Measurements from ENCODE around the gene CLTRN. TPM values are rescaled to one million over a fixed set of nuclear protein-coding genes. Genes with fewer than 3 reads are reported as not detected.
A peak's percentile ranks its signal among the peaks of the same experiment; 100 is the strongest.
"Not testable (repeated sequence)": the region's sequence is repeated elsewhere in the genome, so short reads cannot be mapped to it uniquely, and the experiment has no call there.

CLTRN gene, protein sequence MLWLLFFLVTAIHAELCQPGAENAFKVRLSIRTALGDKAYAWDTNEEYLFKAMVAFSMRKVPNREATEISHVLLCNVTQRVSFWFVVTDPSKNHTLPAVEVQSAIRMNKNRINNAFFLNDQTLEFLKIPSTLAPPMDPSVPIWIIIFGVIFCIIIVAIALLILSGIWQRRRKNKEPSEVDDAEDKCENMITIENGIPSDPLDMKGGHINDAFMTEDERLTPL
- total RNA-seq (2021; ENCODE audit: unreplicated experiment), result 0.10 TPM
- not detected for polyA plus RNA-seq (2012; ENCODE audit: insufficient read length)
- Bru-seq, nascent RNA, result percentile 17 among the genes with signal in this experiment
- percentile 17 among the genes with signal in this experiment for BruChase-seq, experiment 1, labeled RNA remaining after a 2-hour chase
- percentile 22 among the genes with signal in this experiment for BruChase-seq, experiment 2, labeled RNA remaining after a 6-hour chase
- long read RNA-seq, result 0 reads

DNA sequence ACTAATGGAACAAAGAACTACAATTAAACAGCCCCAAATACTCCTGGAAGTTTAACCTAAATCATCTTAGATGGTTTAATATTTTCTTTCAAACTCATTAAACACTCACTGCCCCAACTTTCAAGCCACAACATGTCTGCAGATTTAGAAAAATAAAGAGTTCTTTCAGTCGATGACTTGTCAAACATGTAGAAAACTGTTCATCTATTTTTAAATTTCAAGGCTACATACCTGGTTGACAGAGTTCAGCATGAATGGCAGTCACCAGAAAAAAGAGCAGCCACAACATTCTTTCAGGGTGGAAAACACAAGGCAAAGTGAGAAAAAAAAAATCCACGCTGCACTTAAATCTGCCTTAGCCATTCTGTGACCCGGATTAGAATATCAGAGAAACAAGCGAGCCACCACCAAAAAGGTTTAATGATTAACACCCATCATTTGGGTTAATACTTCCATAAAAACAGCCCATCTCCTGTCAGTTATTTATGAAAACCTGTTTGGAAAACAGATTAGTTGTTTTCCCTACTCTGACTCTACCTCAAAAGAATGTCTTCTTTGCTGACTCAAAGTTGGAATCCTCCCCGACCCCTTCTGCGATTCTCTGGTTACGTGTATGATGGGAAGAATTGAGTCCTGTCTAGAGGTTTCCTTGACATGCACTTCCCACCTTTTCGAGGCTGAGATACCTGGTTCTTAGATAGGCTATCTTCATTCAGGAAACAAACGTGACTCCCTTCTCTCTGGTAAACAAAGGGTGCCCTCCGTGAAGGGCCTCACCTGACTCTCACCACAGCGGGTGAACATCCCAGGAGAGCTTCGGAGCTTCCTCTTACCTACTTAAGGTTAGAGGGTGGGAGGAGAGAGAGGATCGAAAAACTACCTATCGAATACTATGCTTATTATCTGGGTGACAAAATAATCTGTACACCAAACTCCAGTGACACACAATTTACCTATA, at the start of gene CLTRN:
TSS of gene CLTRN (minus strand) at position 319 of the 958 bp plus-strand sequence. CDS start at position 289, 30 bp downstream.
- ChIA-PET POLR2A (no interaction called here), CTCF (no interaction called here)
- intact Hi-C loops (cut with micrococcal nuclease; ENCODE audit: unreplicated experiment) (no loop called here), in situ Hi-C loops (cut with HindIII; ENCODE audit: low pct_unique_long_range_greater_than_20kb, low sequenced_read_pairs) (no loop called here)
- H3K4me3 ChIP-seq (ENCODE audit: low read depth in 2 of 2, low read length in 2 of 2), result no peak within 1 kb of the TSS
- H3K27me3 ChIP-seq (ENCODE audit: control insufficient read depth, insufficient read depth, low read length), result no peaks in the 10 kb centered on the region
- H3K9me3 ChIP-seq (ENCODE audit: control insufficient read depth, insufficient read depth, low read depth, low read length), result no peaks in the 10 kb centered on the region
- TF ChIP-seq, protein P1, sequence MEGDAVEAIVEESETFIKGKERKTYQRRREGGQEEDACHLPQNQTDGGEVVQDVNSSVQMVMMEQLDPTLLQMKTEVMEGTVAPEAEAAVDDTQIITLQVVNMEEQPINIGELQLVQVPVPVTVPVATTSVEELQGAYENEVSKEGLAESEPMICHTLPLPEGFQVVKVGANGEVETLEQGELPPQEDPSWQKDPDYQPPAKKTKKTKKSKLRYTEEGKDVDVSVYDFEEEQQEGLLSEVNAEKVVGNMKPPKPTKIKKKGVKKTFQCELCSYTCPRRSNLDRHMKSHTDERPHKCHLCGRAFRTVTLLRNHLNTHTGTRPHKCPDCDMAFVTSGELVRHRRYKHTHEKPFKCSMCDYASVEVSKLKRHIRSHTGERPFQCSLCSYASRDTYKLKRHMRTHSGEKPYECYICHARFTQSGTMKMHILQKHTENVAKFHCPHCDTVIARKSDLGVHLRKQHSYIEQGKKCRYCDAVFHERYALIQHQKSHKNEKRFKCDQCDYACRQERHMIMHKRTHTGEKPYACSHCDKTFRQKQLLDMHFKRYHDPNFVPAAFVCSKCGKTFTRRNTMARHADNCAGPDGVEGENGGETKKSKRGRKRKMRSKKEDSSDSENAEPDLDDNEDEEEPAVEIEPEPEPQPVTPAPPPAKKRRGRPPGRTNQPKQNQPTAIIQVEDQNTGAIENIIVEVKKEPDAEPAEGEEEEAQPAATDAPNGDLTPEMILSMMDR (IDR thresholded peaks at IDR 0.05), result no peak
- TF ChIP-seq TCF7L2 (IDR thresholded peaks at IDR 0.05; ENCODE audit: low read depth, low read length) (no peak), POLR2AphosphoS5 (IDR thresholded peaks at IDR 0.05; ENCODE audit: low read depth, low read length) (no peak), SIN3A (IDR thresholded peaks at IDR 0.05; ENCODE audit: borderline replicate concordance, insufficient read depth, low read depth, low read length) (no peak)
- TF ChIP-seq, protein P2, sequence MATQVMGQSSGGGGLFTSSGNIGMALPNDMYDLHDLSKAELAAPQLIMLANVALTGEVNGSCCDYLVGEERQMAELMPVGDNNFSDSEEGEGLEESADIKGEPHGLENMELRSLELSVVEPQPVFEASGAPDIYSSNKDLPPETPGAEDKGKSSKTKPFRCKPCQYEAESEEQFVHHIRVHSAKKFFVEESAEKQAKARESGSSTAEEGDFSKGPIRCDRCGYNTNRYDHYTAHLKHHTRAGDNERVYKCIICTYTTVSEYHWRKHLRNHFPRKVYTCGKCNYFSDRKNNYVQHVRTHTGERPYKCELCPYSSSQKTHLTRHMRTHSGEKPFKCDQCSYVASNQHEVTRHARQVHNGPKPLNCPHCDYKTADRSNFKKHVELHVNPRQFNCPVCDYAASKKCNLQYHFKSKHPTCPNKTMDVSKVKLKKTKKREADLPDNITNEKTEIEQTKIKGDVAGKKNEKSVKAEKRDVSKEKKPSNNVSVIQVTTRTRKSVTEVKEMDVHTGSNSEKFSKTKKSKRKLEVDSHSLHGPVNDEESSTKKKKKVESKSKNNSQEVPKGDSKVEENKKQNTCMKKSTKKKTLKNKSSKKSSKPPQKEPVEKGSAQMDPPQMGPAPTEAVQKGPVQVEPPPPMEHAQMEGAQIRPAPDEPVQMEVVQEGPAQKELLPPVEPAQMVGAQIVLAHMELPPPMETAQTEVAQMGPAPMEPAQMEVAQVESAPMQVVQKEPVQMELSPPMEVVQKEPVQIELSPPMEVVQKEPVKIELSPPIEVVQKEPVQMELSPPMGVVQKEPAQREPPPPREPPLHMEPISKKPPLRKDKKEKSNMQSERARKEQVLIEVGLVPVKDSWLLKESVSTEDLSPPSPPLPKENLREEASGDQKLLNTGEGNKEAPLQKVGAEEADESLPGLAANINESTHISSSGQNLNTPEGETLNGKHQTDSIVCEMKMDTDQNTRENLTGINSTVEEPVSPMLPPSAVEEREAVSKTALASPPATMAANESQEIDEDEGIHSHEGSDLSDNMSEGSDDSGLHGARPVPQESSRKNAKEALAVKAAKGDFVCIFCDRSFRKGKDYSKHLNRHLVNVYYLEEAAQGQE (IDR thresholded peaks at IDR 0.05; ENCODE audit: insufficient read depth in 1 of 2, low read depth in 2 of 2, low read length in 1 of 2), result no peak
- H3K36me3 ChIP-seq (ENCODE audit: control insufficient read depth, insufficient read depth, low read length), result no peaks in the 10 kb centered on the region
- no peaks in the 10 kb centered on the region for H3K4me1 ChIP-seq (ENCODE audit: control insufficient read depth, insufficient read depth, low read length)
- no peak for DNase-seq (ENCODE audit: low read depth, low spot score)
- BruUV-seq (replicated peaks), result no TSS peak
- no peak within 1 kb of the TSS for H3K27ac ChIP-seq (ENCODE audit: low read length)
- ATAC-seq, result no peak

DNA sequence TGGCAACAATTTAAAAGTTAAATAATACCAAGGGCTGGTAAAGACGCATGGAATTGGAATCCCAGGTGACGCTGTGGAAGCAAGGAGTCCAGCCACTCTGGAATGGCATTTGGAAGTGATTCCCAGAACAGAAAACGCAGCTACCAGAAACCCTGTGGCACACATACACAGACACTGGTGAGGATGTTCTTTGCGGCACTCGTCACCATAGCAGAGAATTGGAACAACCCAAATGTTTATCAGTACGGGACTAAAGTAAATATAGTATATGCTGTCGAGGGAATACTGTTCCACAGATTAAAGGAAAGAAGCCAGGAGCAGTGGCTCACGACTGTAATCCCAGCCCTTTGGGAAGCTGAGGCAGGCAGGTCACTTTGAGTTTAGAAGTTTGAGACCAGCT, 39.7 kb upstream of the CLTRN start:
- H3K27me3 ChIP-seq (ENCODE audit: control insufficient read depth, insufficient read depth, low read length); H3K4me3 ChIP-seq (ENCODE audit: low read depth in 2 of 2, low read length in 2 of 2); H3K36me3 ChIP-seq (ENCODE audit: control insufficient read depth, insufficient read depth, low read length); H3K27ac ChIP-seq (ENCODE audit: low read length); CTCF ChIA-PET; ATAC-seq; H3K9me3 ChIP-seq (ENCODE audit: control insufficient read depth, insufficient read depth, low read depth, low read length); H3K4me1 ChIP-seq (ENCODE audit: control insufficient read depth, insufficient read depth, low read length); BruUV-seq (replicated peaks); POLR2A ChIA-PET; DNase-seq (ENCODE audit: low read depth, low spot score); in situ Hi-C loops (cut with HindIII; ENCODE audit: low pct_unique_long_range_greater_than_20kb, low sequenced_read_pairs); intact Hi-C loops (cut with micrococcal nuclease; ENCODE audit: unreplicated experiment): not testable (repeated sequence)

DNA sequence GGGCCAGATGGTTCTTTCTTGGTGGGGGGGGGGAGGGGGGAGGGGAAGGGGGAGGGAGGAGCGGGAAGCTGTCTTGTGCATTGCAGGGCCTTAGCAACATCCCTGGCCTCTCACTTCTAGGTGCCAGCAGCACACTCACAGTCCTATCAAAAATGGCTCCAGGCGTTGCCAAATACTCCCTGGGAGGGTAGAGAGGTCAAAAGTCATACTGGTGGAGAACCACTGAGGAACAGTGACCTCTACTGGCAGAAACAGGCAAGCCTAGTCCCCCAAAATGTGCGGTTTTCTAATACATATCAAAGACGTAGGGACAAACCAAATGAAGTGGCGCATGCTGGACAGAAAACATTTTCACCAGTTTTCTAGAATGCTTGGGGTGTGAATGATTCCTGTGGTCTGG, 39.2 kb upstream of the CLTRN start:
- H3K27ac ChIP-seq (ENCODE audit: low read length); H3K4me3 ChIP-seq (ENCODE audit: low read depth in 2 of 2, low read length in 2 of 2); BruUV-seq (replicated peaks); H3K36me3 ChIP-seq (ENCODE audit: control insufficient read depth, insufficient read depth, low read length); CTCF ChIA-PET; in situ Hi-C loops (cut with HindIII; ENCODE audit: low pct_unique_long_range_greater_than_20kb, low sequenced_read_pairs); intact Hi-C loops (cut with micrococcal nuclease; ENCODE audit: unreplicated experiment); H3K9me3 ChIP-seq (ENCODE audit: control insufficient read depth, insufficient read depth, low read depth, low read length); DNase-seq (ENCODE audit: low read depth, low spot score); H3K27me3 ChIP-seq (ENCODE audit: control insufficient read depth, insufficient read depth, low read length); ATAC-seq; H3K4me1 ChIP-seq (ENCODE audit: control insufficient read depth, insufficient read depth, low read length); POLR2A ChIA-PET: not testable (repeated sequence)

Measured in Panc1 (cell line).